SIG-M5 treated with dmso at 0.1 percent for 504 hours (cell line): ENCODE data around the gene ANKRD10.

ENCODE experiments used
- DNase-seq: peaks from one replicate; lab custom pipeline; 2025; ENCODE audit not compliant: unreplicated experiment; lab: John Stamatoyannopoulos, UW

Gene ANKRD10

GRCh38 chr13:110944968-110945927 lies 30.4 kb upstream of the ANKRD10 start:
- no peak for DNase-seq

GRCh38 chr13:110944121-110944967 lies 29.5 kb upstream of the ANKRD10 start:
- peak; percentile 70 for DNase-seq

- DNase-seq = no peak
Observed at GRCh38 chr13:110942248-110942981, 27.5 kb upstream of the ANKRD10 start.

- no peak for DNase-seq
Observed at GRCh38 chr13:110938662-110939421, 24.0 kb upstream of the ANKRD10 start.

GRCh38 chr13:110937511-110938285 lies 22.8 kb upstream of the ANKRD10 start:
- peak; percentile 78 for DNase-seq

GRCh38 chr13:110936519-110936918 lies 21.6 kb upstream of the ANKRD10 start:
- DNase-seq = no peak

DNA sequence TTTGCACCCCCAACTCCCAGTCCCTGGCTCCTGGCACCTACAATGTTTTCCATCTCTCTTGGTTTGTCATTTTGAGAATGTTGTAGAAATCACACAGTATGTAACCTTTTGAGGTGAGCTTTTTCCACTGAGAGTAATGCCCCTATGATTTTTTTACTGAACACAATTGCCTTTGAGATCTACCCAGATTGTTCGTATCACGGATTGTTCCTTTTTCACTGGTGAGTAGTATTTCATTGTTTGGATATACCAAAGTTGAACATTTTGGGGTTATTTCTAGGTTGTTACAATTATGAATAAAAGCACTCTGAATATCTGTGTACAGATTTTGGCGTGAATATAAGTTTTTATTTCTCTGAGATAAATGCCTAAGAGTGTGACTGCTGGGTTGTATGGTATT lies 17.7 kb upstream of the ANKRD10 start:
- no peak for DNase-seq

GRCh38 chr13:110929104-110929777 lies 14.4 kb upstream of the ANKRD10 start:
- DNase-seq = no peak

DNA sequence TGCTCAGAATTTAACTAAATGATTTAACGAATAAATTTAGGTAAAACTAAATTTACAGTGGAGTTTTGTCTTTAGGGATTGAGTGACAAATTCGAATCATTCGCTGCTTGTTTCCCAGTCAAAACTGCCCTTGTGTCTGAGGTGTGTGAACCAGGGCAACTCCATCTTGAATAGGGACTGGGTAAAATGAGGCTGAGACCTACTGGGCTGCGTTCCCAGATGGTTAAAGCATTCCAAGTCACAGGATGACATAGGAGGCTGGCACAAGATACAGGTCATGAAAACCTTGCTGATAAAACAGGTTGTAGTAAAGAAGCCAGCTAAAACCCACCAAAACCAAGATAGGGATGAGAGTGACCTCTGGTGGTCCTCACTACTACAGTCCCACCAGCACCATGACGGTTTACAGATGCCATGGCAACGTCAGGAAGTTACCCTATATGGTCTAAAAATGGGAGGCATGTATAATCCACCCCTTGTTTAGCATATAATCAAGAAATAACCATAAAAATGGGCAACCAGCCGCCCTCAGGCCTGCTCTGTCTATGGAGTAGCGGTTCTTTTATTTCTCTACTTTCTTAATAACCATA lies 10.2 kb upstream of the ANKRD10 start:
- no peak for DNase-seq

DNA sequence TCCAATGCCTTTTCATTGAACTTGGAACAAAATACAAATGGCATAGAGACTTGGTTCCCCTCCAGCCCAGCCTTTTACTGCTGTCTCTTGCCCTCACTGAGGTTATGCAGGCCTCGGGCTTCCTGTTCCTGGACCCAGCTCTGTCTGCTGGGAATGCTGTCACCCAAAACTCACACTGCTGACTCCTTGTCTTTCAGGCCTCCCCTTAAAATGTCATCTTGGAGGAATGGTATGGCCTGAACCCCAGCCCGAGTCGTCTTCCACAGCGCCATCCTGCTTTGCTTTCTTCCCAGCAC lies 9.7 kb upstream of the ANKRD10 start:
- DNase-seq = no peak

DNA sequence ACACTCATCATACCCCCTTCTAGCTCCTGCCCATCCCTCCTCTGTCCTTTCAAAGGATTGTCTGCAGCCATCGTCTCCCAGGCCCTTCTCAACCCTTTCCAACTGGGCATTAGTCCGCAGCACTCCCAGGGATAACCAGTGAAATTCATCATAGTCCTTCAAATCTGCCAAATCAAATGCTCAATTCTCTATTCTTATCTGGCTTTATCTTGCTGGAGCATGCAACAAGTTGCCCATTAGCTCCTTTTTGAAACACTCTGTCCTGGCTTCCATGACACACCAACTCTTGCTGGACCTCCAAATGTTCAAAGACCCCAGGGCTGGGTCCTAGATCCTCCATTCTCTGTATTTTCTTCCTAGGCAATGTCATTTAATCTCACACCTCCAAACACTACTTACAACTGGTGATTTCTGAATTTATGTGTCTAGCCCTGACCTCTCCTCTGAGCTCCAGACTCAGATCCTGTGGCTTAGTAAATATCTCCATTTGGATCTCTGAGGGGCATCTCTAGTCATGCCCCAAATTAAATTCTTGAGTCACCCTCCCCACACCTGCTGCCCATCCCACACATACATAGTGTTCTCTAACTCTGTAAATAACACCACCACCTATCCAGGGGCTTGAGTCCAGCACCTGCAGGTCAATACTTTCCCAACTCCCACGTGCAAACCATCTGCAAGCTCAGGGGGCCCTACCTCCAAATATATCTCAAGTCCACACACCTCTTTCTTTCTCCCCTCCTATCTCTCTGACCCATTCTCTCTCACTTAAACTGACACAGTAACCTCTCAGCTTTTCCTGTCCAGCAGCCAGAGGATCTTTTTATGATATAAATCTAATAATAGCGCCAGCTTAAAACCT lies 9.1 kb upstream of the ANKRD10 start:
- DNase-seq = no peak

GRCh38 chr13:110923086-110923485 lies 8.2 kb upstream of the ANKRD10 start:
- DNase-seq = no peak

DNA sequence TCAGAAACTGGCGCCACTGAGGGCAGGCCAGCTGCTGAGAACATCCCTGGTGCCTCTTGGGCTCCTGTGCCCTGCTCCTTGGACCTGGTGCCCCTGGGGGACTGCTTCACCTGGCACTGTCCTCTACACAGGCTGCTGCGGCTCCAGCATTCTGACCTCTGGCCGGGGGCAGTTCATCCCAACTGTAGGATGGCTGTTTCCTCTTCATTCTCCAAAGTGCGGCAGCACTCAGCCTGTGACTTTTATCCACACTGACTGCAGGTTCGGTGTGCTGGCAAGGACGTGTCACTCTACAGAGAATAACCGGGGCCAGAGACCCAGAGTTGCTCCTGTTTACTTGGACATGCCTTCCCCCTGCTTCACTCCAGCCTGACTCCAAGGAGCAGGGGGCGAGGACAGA lies 7.6 kb upstream of the ANKRD10 start:
- DNase-seq = no peak

GRCh38 chr13:110921695-110922094 lies 6.8 kb upstream of the ANKRD10 start:
- no peak for DNase-seq

- DNase-seq = no peak
Observed at GRCh38 chr13:110921209-110921608, 6.3 kb upstream of the ANKRD10 start.

DNA sequence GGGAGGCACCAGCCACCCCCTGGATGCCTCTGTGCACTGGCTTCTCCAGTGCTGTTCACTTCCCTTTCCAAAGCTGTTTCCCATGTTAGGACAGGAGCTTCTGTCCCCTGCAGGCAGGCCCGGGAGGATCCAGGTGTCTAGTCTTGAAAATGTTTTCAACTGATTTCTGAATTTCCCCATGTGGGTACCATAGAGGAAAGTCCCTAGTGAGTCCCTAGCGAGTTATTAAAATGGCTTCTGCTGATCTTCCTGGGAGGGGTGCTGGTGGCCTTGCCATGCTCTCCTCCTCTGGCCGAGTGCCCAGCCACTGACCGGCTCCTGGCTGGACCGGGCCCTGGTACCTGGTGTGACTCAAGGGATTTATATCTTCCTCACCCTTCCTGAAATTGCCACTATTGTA lies 5.2 kb upstream of the ANKRD10 start:
- no peak for DNase-seq

GRCh38 chr13:110916301-110917142 lies 1.7 kb upstream of the ANKRD10 start:
- DNase-seq = peak; percentile 89
